Left kidney (tissue), 1 donor: Measurements from ENCODE around the gene CBY3. TPM values are rescaled to one million over a fixed set of nuclear protein-coding genes. Genes with fewer than 3 reads are reported as not detected.

ENCODE experiments used
- polyA plus RNA-seq: library from polyadenylated mRNA; unstranded; fragments of 120-200 nt; gene quantifications from one replicate; pipeline ENCODE4 v1.2.1, GENCODE V29; 2013; ENCODE audit not compliant: insufficient read length

The CBY3 gene
- polyA plus RNA-seq, 1 donor = 0.30 TPM

Other genes with a start within 250 kb of the CBY3 start
- gene RUFY1, start 130.5 kb downstream of the CBY3 start, polyA plus RNA-seq = 99.4 TPM
- 1,916 TPM for gene HNRNPH1, start 57.4 kb downstream of the CBY3 start, polyA plus RNA-seq
- 563 TPM for gene CANX, start 17.9 kb upstream of the CBY3 start, polyA plus RNA-seq
- gene MAML1, start 51.8 kb upstream of the CBY3 start, polyA plus RNA-seq = 43.7 TPM
- 1.7 TPM for gene LTC4S, start 113.0 kb upstream of the CBY3 start, polyA plus RNA-seq
- 159 TPM for gene MGAT4B, start 125.8 kb upstream of the CBY3 start, polyA plus RNA-seq
- gene SQSTM1, start 139.9 kb upstream of the CBY3 start, polyA plus RNA-seq = 82.5 TPM
- gene MRNIP, start 177.8 kb upstream of the CBY3 start, polyA plus RNA-seq = 50.5 TPM
- 108 TPM for gene TBC1D9B, start 226.9 kb upstream of the CBY3 start, polyA plus RNA-seq